ENCODE data around the gene VASH1.

Gene VASH1

GRCh38 chr14:76772300-76773187, 11.3 kb downstream of the VASH1 start:
- peak; percentile 92 for DNase-seq

GRCh38 chr14:76773188-76773885, 12.1 kb downstream of the VASH1 start:
- peak; percentile 93 for DNase-seq

DNA sequence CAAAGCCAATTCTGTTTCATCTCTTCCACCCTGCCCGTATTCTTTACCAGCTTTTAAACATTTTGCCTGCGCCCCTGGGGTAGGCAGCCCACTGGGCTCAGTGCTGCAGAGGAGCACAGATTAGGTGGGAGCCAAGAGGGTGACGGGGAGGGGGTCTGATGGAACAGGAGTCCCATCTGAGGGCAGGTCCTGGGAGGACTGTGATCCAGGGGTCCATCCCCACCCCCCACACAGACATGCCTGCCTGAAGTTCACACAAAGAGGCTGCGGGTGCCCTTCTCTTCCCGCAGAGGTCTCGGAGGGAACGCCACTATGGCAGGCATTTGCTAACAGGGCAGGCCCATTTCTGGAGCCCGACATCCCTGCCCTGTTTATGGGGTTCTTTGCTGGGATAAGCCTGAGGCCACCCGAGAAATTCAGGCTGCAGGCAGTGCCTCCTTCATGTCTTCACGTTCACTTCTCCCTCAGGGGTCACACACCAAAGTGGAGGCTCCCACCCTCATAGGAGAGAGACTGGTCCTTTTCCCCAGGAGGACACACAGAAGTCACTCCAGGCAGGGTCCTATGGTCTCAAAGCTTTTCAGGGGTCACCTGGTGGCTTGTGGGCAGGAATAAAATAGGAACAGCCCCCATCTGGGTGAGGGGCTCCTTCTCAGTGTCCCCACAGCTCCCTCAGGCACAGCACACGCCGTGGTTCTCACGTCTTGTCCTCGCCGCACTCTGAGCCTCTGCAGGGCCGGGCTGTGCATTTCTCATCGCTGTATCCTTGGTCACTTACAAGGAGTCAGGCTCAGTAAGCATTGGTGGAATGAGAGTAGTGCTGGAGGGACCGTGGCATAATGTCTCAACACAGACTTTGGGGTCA, 12.9 kb downstream of the VASH1 start:
- DNase-seq, result no peak

DNA sequence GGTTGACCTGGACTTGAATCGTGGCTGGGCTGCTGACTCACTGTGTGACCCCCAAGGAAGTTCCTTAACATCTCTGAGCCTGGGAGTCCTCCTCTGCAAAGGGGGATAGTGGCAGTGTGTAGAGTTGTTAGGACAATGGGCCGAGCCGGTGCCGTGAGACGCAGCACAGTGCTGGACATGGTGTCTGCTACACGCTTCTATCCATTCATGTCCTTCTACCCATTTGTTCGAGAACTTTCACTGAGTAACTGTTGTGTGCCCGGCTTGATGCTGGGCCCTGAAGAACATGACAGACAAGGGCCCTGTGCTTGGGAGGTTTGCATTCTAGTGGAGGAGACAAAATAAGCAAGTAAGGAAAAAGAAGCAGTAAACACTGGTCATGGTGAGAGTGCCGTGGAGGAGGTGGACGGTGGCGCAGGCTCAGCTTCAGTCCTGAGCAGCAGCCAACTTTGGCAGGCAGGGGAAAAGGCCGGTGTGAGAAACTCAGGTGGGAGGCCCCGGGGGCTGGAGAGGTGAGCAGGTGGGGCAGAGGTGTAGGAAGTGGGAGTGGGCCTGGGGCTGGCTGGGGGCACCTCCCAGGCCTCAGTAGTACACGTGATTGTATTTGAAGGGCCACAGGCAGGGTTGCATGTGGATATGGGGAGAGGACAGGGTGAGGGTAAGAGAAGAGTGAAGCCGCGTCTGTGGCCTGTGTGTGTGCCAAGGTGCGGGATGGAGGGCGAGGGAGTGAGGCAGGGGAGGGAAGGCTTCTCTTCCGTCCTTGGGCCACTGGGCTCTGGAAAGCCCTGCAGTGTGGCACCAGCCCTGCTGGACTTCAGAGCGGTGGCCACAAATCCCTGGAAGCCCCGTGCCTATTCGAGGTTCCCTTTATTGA, 13.8 kb downstream of the VASH1 start:
- DNase-seq, result no peak

DNA sequence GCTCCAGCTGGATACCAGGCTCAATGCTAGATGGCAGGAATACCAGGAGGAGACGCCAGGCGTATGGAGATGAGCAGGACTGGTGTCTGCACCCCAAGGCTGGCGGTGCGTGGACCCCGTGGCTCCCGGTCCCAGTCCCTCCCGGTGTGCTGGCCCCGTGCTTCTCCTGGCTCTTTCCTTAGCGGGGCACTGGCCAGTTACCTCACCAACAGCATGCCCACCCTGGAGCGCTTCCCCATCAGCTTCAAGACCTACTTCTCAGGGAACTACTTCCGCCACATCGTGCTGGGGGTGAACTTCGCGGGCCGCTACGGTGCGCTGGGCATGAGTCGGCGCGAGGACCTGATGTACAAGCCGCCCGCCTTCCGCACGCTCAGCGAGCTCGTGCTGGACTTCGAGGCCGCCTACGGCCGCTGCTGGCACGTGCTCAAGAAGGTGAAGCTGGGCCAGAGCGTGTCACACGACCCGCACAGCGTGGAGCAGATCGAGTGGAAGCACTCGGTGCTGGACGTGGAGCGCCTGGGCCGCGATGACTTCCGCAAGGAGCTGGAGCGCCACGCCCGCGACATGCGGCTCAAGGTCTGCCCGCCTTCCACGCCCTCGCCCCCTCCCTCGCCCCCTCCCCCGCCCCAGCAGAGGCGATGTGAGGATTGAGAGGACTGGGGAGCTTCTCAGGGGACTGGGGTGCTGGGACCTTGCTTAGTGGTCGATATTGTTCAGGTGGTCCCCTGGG, 14.6 kb downstream of the VASH1 start:
- DNase-seq, result no peak

GRCh38 chr14:76776428-76777251, 15.4 kb downstream of the VASH1 start:
- DNase-seq, result peak; percentile 30

DNA sequence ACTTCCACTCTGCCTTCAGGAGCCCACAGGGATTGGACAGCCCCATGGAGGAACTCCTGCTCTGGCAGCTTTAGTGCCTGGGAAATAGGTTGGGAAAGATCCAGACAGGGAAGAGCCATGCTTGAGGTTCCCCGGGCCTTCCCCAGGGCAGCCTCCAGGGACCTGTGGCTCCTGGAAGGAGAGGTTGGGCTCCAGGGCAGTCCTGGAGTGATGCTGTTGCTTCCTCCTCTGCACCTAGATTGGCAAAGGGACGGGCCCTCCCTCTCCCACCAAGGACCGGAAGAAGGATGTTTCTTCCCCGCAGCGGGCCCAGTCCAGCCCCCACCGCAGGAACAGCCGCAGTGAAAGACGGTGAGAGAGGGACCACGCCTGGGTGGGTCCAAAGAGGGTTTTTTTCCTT, 16.5 kb downstream of the VASH1 start:
- DNase-seq, result no peak

GRCh38 chr14:76778546-76779215, 17.4 kb downstream of the VASH1 start:
- DNase-seq, result no peak

DNA sequence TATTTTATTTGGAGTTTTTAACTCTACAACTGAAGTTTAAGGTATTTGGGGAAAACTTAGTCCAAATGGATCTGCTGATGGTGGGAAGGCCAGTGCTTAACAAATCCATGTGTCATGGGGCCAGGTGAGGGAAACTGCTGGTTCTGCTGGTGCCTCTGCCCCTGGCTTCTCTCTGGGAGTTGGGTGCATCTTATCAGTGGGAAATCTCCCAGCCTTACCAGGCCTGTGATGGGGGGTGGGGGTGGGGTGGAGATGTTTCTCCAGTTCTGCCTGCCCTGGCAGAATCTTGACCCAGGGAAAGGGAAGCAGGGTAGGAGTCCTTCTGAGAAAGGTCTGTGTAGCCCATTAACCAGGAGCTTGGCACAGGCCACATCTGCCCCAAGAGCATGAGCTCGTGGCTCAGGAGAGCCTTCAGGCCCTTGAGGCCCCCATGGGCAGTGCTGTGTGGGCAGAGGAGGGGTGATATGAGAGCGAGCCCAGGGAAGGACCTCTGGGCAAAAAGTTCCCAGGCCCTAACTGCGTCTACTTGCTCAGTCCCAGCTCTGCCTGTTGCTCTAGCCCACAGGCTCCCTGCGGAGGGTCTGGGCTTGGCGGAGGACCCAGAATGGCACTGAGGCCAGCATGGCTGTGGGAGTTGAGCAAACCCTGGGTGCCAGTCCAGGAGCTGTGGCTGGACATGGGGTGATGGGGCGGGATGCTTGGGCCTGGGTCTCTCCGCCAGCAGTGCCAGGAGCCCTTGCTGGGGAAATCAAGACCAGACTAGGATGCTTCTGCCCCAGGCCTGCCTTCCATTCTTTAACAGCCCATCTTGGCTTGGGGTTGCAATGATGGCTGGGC, 18.2 kb downstream of the VASH1 start:
- DNase-seq, result no peak

- no peak for DNase-seq
Observed at GRCh38 chr14:76780058-76780345, 18.7 kb downstream of the VASH1 start.

GRCh38 chr14:76780360-76780759, 19.1 kb downstream of the VASH1 start:
- DNase-seq, result no peak

- no peak for DNase-seq
Observed at GRCh38 chr14:76780875-76781647, 19.8 kb downstream of the VASH1 start.

DNA sequence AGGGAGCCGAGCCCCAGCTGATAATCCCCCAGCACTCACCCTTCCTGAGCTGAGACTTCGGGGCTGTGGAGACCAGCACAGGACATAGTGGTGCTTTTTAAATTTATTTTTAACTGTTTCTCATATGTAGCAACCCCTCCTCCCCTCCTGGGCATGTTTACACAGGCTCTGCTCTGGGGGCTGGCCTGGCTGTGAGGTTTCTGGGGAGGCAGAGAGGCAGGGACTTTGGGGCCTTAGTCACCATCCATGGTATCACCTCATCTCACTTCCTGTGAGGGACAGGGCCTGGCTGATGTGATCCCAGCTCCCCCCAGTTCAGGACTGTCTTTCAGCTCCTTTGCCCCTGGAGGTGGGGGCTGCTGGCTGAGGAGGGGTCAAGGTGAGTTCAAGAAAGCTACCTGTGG, 20.4 kb downstream of the VASH1 start:
- no peak for DNase-seq

DNA sequence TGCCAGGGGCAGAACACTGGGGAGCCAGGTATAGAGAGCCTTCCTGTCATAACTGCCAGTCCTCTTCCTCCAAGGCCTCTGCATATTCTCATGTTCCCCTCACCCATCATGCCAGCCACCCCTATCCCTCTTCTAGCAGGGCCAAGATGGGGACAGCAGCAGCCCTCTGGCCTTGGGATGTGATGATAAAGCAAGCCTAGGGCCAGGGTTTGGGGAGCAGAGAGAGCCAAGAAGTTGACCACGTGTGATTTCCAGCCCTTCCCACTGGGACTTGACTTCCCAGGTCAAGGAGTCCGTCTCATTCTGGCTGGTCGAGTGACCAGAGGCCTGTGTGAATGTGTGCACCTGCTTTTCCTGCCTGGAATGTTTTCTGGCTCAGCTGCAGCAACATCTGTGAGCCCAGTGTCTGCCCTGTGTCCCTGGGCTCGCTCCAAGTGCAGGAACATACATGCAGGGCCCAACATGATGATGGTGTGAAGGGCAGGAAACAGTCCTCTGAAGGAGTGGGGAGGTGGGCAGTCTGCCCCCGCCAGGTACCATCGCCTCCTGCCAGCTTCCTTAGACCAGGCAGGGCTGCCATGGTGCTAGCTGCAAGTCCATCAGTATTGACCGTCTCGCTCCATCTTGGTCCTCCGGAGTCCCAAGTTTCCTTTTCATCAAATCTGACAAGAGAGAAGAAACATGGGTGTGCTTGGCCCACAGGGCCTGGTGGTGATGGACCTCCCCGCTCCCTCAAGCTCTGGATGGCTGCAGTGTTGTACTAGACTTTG, 21.0 kb downstream of the VASH1 start:
- no peak for DNase-seq

DNA sequence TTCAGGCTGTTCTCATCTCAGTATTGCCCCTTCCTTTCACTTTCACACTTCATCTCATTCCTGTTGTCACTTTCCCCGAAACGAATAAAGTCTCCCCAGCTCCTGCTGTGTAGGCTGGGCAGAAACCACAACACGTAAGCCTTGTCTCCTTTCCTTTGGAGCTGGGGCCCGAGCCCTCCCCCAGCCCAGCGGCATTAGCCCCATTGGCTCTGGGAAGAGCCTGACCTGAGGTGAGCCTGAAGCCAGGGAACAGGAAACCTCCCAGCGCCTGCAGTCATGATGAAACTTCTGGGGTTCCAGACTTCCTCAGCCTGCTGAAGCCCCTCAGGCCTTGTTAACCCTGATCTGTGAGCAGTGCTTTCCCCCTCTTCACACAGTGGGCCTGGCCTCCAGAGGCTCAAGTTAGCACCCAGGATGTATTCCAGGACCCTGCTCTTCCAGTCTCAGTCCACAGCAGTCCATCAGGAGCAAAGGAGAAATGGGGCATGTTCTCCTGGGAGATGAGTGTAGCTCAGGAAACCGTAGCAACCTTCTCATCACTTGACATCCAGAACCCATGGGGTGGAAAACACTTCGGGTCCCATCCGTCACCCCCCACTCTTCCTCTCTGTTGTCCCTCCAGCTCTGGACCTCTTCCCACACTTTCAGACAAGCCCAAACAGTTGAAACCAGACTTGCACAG, 21.8 kb downstream of the VASH1 start:
- peak; percentile 76 for DNase-seq

DNA sequence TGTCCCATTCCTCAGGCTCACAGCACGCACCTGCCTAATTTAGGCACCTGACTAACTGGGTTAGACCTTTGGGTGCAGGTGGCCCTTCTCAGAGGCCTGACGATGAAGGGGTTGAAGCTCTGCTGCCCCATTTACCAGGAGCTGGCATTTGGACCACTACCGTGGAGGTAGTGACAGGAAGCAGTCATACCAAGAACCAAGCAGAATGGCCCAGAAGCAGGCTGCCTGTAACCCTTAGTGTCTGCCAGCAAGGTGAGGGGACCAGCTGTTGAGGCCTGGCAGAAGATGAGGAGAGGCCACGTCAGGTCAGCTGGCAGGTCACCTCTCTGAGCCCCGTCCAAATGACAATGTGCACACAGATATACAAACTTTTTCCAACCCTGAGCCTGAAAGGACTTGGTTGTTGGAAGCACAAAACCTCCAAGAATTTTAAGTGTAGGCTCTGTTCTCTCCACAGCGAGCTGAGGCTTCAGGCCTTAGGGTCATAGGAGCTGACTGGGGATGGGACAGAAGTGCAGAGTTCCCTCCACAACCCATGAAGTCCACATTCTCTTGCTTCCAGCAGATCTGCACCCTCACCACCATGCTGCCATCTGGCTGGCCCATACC, 23.1 kb downstream of the VASH1 start:
- no peak for DNase-seq

GRCh38 chr14:76784881-76785280, 23.6 kb downstream of the VASH1 start:
- peak; percentile 90 for DNase-seq
